GM15510 (cell line): ENCODE data around the gene PM20D1.

Experiments
- POLR2A ChIP-seq: IDR thresholded peaks from 3 replicates; pipeline ENCODE4 v1.6.1; 2011; ENCODE audit warnings: borderline replicate concordance; ENCODE audit not compliant: insufficient read length; ENCODE audit errors: extremely low read depth

The PM20D1 gene

GRCh38 chr1:205792481-205792881, 57.5 kb downstream of the PM20D1 start:
- TF ChIP-seq POLR2A, result no peak

- TF ChIP-seq POLR2A, result no peak
Observed at GRCh38 chr1:205791568-205792180, 58.3 kb downstream of the PM20D1 start.

- no peak for TF ChIP-seq POLR2A
Observed at GRCh38 chr1:205787287-205787916, 62.5 kb downstream of the PM20D1 start.

GRCh38 chr1:205786601-205787000, 63.3 kb downstream of the PM20D1 start:
- TF ChIP-seq POLR2A, result no peak

- TF ChIP-seq POLR2A, result no peak
Observed at GRCh38 chr1:205785446-205785845, 64.5 kb downstream of the PM20D1 start.

GRCh38 chr1:205783904-205784303, 66.0 kb downstream of the PM20D1 start:
- TF ChIP-seq POLR2A, result no peak

- no peak for TF ChIP-seq POLR2A
Observed at GRCh38 chr1:205783433-205783795, 66.5 kb downstream of the PM20D1 start.

GRCh38 chr1:205782627-205783432, 67.1 kb downstream of the PM20D1 start:
- no peak for TF ChIP-seq POLR2A

GRCh38 chr1:205780335-205780734, 69.6 kb downstream of the PM20D1 start:
- no peak for TF ChIP-seq POLR2A
